ENCODE results near the gene KAT2A.

KAT2A gene

DNA sequence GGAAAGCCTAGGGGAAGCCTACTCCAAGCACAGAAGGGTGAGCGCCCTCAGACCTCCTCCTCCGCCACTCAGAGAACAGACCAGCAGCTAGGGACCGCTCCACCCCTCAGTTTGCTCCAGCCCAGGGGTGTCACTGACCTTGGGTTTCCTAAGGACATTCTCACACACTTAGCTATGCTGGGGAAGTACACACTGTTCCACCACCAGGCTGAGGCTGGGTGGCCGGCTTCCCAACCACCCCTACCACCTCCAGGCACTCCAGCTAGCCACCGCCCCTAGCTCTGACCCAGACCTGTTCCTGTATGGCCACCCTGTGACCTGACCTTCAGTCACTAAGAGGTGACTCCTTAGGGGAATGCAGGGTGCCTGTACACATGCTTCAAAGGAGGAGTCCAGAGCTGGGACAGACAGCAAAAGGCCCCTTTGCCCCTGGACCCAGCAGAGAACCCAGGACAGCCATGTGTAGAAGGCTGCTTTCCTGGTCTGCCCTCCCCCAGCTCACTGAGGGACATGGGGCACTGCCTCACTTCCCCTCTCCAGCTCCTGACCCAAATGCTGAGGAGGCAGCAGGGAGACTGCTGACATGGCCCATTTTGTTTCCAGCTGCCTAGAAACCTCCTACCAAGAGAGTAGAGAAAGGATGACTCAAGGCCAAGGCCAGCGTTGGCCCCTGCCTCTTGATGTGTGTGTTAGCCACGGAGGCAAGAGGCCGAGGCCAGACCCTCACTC is 8.1 kb upstream of the KAT2A start:
- Mint-ChIP-seq H3K36me3 (peaks cover 32% of the 10 kb centered on the region), H3K4me3 (no peak overlapping the region), H3K4me1 (peaks cover 32% of the 10 kb centered on the region), H3K9me3 (no peaks in the 10 kb centered on the region), H3K27me3 (no peaks in the 10 kb centered on the region), H3K27ac (no peak overlapping the region)
- ATAC-seq (ENCODE audit: low read depth) (no peak), DNase-seq (ENCODE audit: low spot score in 2 of 2) (no peak)

DNA sequence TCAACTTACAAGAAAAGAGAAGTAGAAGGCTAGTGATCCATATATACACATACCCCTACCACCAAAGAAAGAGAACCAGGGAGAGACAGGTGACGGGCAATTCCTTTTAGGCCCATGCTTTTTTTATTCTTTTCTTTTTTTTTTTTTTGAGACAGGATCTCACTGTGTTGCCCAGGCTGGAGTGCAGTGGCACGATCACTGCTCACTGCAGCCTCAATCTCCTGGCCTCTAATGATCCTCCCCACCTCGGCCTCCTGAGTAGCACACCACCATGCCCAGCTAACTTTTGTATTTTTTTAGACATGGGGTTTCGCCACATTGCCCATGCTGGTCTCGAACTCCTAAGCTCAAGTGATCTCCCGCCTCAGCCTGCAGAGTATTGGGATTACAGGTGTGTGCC is 6.2 kb upstream of the KAT2A start:
- Mint-ChIP-seq H3K9me3 (no peaks in the 10 kb centered on the region), H3K4me1 (peaks cover 17% of the 10 kb centered on the region), H3K4me3 (no peak overlapping the region), H3K27ac (peak overlapping the region; percentile 38), H3K27me3 (no peaks in the 10 kb centered on the region), H3K36me3 (peaks cover 32% of the 10 kb centered on the region)
- no peak for ATAC-seq (ENCODE audit: low read depth)
- DNase-seq (ENCODE audit: low spot score in 2 of 2) = no peak

DNA sequence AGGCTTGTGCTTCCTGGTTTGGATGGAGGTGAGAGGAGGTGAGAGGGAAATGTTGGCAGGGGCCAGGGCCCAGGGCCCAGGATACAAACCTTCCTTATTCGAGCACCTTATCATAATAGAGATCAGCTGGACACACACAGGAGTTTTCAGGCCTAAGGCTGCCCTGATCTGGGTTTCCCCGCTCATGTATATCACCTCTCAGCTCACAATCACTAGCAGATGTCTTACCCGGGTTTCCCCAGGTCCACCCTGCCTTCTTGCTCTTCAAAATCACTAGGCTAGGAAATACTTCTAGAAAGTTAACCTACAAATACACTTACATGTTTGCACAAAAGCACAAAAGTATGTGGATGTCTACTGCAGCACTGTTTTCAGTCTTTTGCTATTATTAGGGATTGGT is 5.7 kb upstream of the KAT2A start:
- H3K27me3 Mint-ChIP-seq = no peaks in the 10 kb centered on the region
- peaks cover 14% of the 10 kb centered on the region for H3K4me1 Mint-ChIP-seq
- peaks cover 32% of the 10 kb centered on the region for H3K36me3 Mint-ChIP-seq
- H3K9me3 Mint-ChIP-seq = no peaks in the 10 kb centered on the region
- H3K27ac Mint-ChIP-seq = peak overlapping the region; percentile 12
- ATAC-seq (ENCODE audit: low read depth) (no peak), DNase-seq (ENCODE audit: low spot score in 2 of 2) (no peak)
- no peak overlapping the region for H3K4me3 Mint-ChIP-seq

DNA sequence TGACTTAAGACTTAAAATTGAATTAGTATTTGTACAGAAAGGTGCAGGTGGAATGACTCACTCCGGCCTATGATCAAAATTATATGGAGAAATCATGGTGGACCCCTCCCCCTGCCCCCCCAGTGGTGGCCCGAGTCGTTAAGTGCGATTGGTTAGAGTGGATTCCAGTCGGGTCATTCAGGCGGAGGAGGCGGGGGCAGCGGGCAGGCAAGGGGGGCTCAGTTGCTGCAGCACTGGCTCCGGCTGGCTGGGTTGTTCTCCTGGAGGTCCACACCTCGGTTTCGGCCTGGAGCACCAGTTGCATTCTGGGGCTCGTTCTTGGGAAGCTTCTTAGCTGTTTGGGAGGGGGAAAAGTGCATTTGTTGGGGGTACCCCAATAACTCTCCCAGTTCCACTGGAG is 4.4 kb upstream of the KAT2A start:
- peak overlapping the region; percentile 74 for H3K27ac Mint-ChIP-seq
- H3K4me3 Mint-ChIP-seq = no peak overlapping the region
- no peak for ATAC-seq (ENCODE audit: low read depth)
- H3K4me1 Mint-ChIP-seq = peaks cover 9% of the 10 kb centered on the region
- no peaks in the 10 kb centered on the region for H3K27me3 Mint-ChIP-seq
- H3K9me3 Mint-ChIP-seq = no peaks in the 10 kb centered on the region
- DNase-seq (ENCODE audit: low spot score in 2 of 2) = no peak
- H3K36me3 Mint-ChIP-seq = peaks cover 29% of the 10 kb centered on the region

DNA sequence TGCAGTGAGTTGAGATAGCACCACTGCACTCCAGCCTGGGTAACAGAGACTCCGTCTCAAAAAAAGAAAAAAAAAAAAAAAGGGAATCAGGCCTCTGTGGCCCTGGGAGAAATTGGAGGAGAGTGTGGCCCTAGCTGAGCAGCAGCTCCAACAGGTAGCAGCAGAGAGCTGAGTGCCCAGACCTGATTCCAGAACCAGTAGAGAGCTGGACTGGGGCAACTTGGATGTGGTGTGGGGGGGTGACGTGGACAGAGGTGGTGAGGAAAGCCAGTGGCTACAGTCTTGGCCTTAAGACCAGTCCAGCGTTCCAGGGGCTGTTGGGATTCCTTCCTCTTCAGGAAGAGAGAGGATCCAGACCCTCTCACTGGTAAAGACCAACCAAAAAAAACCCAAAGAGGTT is 3.1 kb upstream of the KAT2A start:
- DNase-seq (ENCODE audit: low spot score in 2 of 2) (no peak), ATAC-seq (ENCODE audit: low read depth) (no peak)
- peaks cover 25% of the 10 kb centered on the region for H3K36me3 Mint-ChIP-seq
- peak overlapping the region; percentile 74 for H3K27ac Mint-ChIP-seq
- H3K4me3 Mint-ChIP-seq = no peak overlapping the region
- no peaks in the 10 kb centered on the region for H3K27me3 Mint-ChIP-seq
- H3K4me1 Mint-ChIP-seq = peaks cover 6% of the 10 kb centered on the region
- no peaks in the 10 kb centered on the region for H3K9me3 Mint-ChIP-seq

DNA sequence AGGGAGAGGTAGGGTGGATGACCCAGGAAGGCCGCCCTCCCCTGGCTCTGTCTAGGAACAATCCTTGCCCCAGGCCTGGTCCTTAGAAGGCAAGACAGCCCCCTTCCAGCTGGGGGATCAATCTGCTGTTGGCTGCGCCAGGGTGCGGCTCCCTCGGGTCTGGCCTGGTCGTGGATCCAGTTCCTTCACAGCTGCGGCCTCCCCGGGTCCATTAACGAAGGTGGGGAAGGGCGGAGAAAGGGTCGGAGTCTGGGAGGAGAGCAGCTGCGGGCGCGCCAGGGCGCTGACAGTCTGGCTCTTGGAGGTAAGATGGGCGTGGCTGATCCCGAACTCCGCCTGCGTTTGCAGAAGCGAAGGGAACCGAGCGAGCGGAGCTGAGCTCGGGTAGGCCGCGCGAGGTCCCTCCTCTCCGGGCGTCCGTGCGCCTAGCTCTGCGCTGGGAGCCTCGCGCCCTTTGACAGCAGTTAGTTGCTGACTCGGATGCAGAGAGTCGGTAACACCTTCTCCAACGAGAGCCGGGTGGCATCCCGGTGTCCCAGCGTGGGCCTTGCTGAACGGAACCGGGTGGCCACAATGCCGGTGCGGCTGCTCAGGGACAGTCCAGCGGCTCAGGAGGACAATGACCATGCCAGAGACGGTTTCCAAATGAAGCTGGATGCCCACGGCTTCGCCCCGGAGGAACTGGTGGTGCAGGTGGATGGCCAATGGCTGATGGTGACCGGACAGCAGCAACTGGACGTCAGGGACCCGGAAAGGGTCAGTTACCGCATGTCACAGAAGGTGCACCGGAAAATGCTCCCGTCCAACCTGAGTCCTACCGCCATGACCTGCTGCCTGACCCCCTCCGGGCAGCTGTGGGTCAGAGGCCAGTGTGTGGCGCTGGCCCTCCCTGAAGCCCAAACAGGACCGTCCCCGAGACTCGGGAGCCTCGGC is 1.5 kb upstream of the KAT2A start, which contains the start of gene HSPB9:
HSPB9 (plus strand) TSS at position 434 of the 933 bp plus-strand sequence; CDS start at position 481, 47 bp downstream.
- no peaks in the 10 kb centered on the region for H3K9me3 Mint-ChIP-seq
- DNase-seq (ENCODE audit: low spot score in 2 of 2) = no peak
- no peak for ATAC-seq (ENCODE audit: low read depth)
- peaks cover 19% of the 10 kb centered on the region for H3K36me3 Mint-ChIP-seq
- H3K4me3 Mint-ChIP-seq = peak within 1 kb of the TSS; percentile 77
- no peak within 1 kb of the TSS for H3K27ac Mint-ChIP-seq
- no peaks in the 10 kb centered on the region for H3K27me3 Mint-ChIP-seq
- H3K4me1 Mint-ChIP-seq = peaks cover 9% of the 10 kb centered on the region

DNA sequence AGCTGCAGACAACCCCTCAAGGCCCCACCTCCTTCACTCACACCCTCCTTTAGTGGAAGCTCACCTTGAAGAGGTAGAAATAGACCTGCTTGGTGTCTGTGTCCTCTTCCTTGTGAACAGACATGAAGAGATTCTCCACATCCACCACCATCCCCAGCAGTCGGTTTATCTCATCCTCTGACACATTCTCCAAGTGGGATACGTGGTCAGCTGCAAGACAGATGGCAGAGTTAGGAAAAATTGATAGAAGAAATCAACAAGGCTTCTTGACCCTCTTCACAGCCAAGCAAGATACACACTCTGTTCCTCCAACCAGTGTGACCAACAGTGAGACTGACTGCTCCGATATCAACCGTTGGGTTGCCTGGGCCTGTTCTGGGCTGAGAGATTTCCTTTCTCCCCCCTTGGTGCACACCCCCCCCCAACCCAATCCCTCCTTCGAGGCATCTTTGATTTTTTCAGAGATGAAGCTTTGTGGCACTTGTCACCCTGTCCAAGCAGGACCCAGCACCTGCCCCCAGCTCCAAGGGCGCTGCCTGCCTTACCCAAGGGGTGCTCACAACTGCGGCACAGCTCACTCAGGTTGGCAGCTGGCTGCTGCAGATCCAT is 902 bp downstream of the KAT2A start:
- H3K27me3 Mint-ChIP-seq = no peaks in the 10 kb centered on the region
- DNase-seq (ENCODE audit: low spot score in 2 of 2) = no peak
- H3K4me1 Mint-ChIP-seq = peaks cover 25% of the 10 kb centered on the region
- H3K27ac Mint-ChIP-seq = no peak overlapping the region
- no peaks in the 10 kb centered on the region for H3K9me3 Mint-ChIP-seq
- no peak for ATAC-seq (ENCODE audit: low read depth)
- H3K4me3 Mint-ChIP-seq = peak overlapping the region; percentile 52
- H3K36me3 Mint-ChIP-seq = peaks cover 10% of the 10 kb centered on the region

DNA sequence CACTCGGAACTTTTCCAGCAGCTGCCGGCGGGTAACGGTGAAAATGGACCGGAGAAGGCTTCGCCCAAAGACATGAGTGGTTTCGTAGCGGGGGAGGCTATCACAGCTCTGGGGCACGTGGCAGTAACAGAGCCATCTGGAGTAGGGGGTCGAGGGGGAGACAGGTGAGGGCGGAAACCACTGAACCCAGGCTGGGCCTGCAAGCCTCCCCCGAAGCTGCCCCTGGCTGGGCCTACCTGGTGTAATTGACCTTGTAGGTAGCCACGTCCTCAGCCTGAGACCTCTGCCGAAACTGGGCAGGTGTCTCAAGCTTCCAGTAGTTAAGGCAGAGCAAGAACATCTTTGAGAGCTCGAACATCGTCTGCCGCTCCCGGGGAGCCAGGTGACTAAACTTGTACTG is 1.9 kb downstream of the KAT2A start:
- DNase-seq (ENCODE audit: low spot score in 2 of 2) (no peak), ATAC-seq (ENCODE audit: low read depth) (no peak)
- H3K9me3 Mint-ChIP-seq = no peaks in the 10 kb centered on the region
- H3K4me3 Mint-ChIP-seq = no peak overlapping the region
- no peaks in the 10 kb centered on the region for H3K27me3 Mint-ChIP-seq
- no peak overlapping the region for H3K27ac Mint-ChIP-seq
- H3K4me1 Mint-ChIP-seq = peaks cover 30% of the 10 kb centered on the region
- peaks cover 8% of the 10 kb centered on the region for H3K36me3 Mint-ChIP-seq

DNA sequence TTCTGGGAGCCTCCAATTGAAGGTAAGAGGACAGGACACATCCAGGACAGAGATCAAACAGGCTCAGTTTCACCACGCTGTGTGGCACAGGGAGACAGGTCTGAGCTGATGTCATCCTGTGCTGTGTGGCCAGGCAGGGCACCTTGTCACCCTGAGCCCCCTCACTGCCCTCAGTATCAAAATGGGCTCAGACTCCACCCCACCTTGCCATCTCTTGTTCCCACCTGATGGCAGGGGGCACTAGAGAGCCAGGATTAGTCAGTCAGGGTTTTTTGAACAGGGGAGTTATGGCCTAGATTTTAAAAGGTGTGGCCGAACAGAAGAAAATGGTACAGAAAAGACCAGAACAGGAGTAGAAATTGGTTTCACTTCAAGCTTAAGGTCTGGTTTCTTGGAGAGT is 2.6 kb downstream of the KAT2A start:
- no peak overlapping the region for H3K27ac Mint-ChIP-seq
- H3K4me3 Mint-ChIP-seq = peak overlapping the region; percentile 33
- DNase-seq (ENCODE audit: low spot score in 2 of 2) (no peak), ATAC-seq (ENCODE audit: low read depth) (no peak)
- H3K27me3 Mint-ChIP-seq = no peaks in the 10 kb centered on the region
- peaks cover 8% of the 10 kb centered on the region for H3K36me3 Mint-ChIP-seq
- peaks cover 32% of the 10 kb centered on the region for H3K4me1 Mint-ChIP-seq
- no peaks in the 10 kb centered on the region for H3K9me3 Mint-ChIP-seq

DNA sequence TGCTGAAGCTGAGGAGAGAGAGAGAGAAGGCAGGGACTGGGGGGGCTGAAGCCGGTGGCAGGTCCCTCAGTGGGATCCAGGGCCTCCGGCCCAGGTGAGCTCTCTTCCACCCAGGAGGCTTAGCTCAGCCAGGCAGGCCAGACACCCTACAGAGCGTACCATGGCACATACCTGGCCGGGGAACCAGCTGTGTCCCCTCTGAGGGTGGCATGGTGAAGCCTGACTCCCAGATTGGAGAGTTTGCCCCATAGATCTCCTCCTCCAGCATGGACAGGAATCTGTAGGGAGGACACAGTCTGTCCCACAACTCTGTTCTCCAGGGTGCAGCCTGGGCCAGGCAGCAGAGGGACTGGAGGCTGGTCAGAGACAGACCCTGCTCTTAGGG is 3.0 kb downstream of the KAT2A start:
- Mint-ChIP-seq H3K27ac (no peak overlapping the region), H3K4me1 (peaks cover 32% of the 10 kb centered on the region), H3K27me3 (no peaks in the 10 kb centered on the region), H3K36me3 (peaks cover 8% of the 10 kb centered on the region), H3K9me3 (no peaks in the 10 kb centered on the region), H3K4me3 (no peak overlapping the region)
- no peak for DNase-seq (ENCODE audit: low spot score in 2 of 2)
- no peak for ATAC-seq (ENCODE audit: low read depth)

DNA sequence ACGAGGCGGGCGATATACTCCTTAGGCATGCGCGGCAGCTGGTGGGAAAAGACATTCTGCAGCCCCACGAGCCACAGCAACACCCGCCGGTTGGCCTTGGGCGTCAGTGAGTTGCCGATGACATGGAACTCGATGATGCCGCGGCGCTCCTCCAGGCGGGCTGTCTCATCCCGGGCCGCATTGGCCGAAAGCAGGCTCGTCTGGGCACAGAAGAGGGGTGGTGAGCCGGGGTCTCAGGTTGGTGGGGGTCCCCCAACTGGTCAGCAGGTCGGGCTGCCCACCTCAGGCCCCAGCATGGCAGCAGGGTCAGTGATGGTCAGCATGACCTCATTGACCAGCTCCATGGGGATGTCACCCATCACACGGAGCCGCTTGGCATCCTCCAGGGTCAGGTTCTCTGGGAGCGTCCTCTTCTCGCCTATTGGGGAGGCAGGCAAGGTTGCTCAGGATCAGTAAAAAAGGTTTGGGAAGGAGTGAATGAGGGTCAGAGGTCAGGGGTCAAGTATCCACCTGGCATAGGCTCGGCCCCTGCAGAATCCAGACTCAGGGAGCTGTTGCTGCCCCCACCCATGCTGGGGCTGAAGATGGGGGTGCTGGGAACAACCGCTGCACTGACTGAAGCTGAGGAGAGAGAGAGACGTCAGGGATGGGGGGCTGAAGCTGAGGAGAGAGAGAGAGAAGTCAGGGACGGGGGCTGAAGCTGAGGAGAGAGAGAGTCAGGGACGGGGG is 3.6 kb downstream of the KAT2A start:
- Mint-ChIP-seq H3K27me3 (no peaks in the 10 kb centered on the region), H3K4me1 (peaks cover 32% of the 10 kb centered on the region), H3K4me3 (peak overlapping the region; percentile 17), H3K27ac (peak overlapping the region; percentile 70), H3K9me3 (no peaks in the 10 kb centered on the region), H3K36me3 (peaks cover 8% of the 10 kb centered on the region)
- DNase-seq (ENCODE audit: low spot score in 2 of 2) (no peak), ATAC-seq (ENCODE audit: low read depth) (no peak)

DNA sequence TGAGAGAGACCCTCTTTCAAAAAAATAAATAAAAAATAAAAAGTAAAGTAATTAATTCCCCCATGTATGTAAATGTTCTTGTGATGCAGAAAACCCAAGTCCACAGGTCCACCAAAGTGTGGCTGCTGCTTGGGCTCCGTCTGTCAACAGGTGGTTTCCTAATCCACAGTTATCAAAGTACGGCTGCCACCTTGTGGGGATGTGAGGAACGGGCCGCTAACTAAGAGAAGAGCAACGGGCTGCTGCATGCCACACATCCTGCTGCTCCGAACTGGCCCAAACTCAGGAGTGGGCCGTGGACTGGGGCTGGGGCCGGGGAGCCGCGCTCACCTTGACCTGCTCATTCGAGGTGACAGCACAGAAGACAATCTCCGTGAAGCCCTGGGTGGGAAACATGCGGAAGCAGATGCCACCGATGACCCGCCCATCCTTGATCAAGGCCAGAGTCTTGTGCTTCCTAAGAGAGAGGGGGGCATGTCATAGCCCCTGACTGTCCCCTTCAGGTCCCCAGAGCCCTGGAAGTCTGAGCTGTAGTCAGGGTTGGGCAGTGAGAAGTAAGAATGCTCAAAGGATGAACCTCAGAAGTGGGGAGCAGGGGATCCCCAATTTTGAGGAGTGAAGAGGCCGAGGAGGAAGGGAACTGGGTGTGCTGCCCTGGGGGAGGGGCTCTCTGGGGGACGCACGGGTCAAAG is 4.3 kb downstream of the KAT2A start:
- peaks cover 36% of the 10 kb centered on the region for H3K4me1 Mint-ChIP-seq
- ATAC-seq (ENCODE audit: low read depth) (peak; percentile 45), DNase-seq (ENCODE audit: low spot score in 2 of 2) (peak; percentile 84 to 91)
- peak overlapping the region; percentile 69 for H3K4me3 Mint-ChIP-seq
- H3K27me3 Mint-ChIP-seq = no peaks in the 10 kb centered on the region
- H3K9me3 Mint-ChIP-seq = no peaks in the 10 kb centered on the region
- H3K36me3 Mint-ChIP-seq = peaks cover 8% of the 10 kb centered on the region
- H3K27ac Mint-ChIP-seq = peak overlapping the region; percentile 91

DNA sequence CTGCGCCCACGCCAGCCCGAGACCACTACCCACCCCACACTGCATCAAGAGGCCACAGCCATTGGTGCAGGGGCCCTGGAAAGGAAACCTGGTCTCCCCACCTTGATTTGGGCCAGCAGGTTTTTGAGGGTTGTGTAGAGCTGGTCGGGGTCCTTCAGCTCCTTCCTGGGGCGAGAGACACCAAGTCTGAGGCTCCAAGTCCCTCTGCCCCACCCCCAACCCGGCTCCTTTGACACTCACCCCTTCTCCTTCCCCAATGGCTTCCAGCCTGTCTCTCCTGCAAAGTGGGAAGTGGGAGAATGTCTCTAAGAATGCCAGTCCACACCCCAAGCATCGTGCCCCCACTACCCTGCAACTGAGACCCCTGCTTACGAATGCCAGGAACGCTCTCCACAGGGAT is 7.0 kb downstream of the KAT2A start:
- H3K9me3 Mint-ChIP-seq = no peaks in the 10 kb centered on the region
- peaks cover 14% of the 10 kb centered on the region for H3K36me3 Mint-ChIP-seq
- H3K27me3 Mint-ChIP-seq = no peaks in the 10 kb centered on the region
- ATAC-seq (ENCODE audit: low read depth) (no peak), DNase-seq (ENCODE audit: low spot score in 2 of 2) (no peak)
- no peak overlapping the region for H3K4me3 Mint-ChIP-seq
- no peak overlapping the region for H3K27ac Mint-ChIP-seq
- H3K4me1 Mint-ChIP-seq = peaks cover 42% of the 10 kb centered on the region
